Osteocyte (in vitro differentiated cells): ENCODE results near the gene REPIN1. TPM values are rescaled to one million over a fixed set of nuclear protein-coding genes. Genes with fewer than 3 reads are reported as not detected.

Source experiments
- DNase-seq: peaks from one replicate; pipeline ENCODE4 v3.0.0; 2021; ENCODE audit warnings: mixed read lengths; ENCODE audit not compliant: unreplicated experiment; ENCODE audit errors: extremely low spot score
- H3K27ac Mint-ChIP-seq: one replicate; pipeline ENCODE4 v1.8.0; 2021; ENCODE audit warnings: mild to moderate bottlenecking, mixed read lengths; ENCODE audit not compliant: unreplicated experiment
- H3K27me3 Mint-ChIP-seq: one replicate; pipeline ENCODE4 v1.8.0; 2021; ENCODE audit warnings: mixed read lengths; ENCODE audit not compliant: unreplicated experiment
- H3K36me3 Mint-ChIP-seq: one replicate; pipeline ENCODE4 v1.8.0; 2021; ENCODE audit warnings: mixed read lengths; ENCODE audit not compliant: unreplicated experiment
- H3K4me1 Mint-ChIP-seq: one replicate; pipeline ENCODE4 v1.8.0; 2021; ENCODE audit warnings: mixed read lengths; ENCODE audit not compliant: unreplicated experiment
- H3K4me3 Mint-ChIP-seq: one replicate; pipeline ENCODE4 v1.8.0; 2021; ENCODE audit warnings: mild to moderate bottlenecking, moderate library complexity, mixed read lengths; ENCODE audit not compliant: unreplicated experiment
- H3K9me3 Mint-ChIP-seq: one replicate; pipeline ENCODE4 v1.8.0; 2021; ENCODE audit warnings: mixed read lengths; ENCODE audit not compliant: unreplicated experiment
- total RNA-seq: library from RNA; stranded (reverse); gene quantifications from 2 replicates; pipeline ENCODE4 v1.2.1, GENCODE V29; 2021
- TF ChIP-seq, protein P1 (sequence below): fragments of 200-600 bp; sonication (generic); IDR thresholded peaks from 2 replicates; pipeline ENCODE4 v1.5.0; 2021; ENCODE audit warnings: antibody characterized with exemption, mild to moderate bottlenecking, moderate library complexity

REPIN1 gene
- total RNA-seq, 1 donor from 2014 or later = 66.3 TPM

DNA sequence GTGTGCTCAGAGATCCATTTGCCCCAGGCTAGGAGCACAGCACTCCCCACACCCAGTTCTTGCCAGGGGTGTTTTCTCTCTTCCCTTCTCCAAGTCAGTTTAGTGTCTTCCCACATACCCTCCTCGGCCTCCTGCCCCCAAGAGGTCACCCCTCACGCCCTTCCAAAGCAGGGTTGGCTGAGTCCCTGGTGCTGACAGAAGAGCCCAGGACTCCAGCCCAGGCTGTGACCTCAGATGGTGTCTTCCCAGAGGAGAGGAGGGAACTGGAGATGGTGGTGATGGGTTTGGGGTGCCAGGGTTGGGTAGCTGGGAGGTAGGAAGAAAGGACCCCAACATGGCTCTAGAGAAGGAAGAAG is 30.3 kb downstream of the REPIN1 start:
- Mint-ChIP-seq H3K27ac (no peak overlapping the region), H3K9me3 (no peaks in the 10 kb centered on the region), H3K4me3 (no peak overlapping the region), H3K4me1 (peaks cover 17% of the 10 kb centered on the region), H3K36me3 (no peaks in the 10 kb centered on the region), H3K27me3 (no peaks in the 10 kb centered on the region)
- no peak for DNase-seq
- TF ChIP-seq, protein P1, sequence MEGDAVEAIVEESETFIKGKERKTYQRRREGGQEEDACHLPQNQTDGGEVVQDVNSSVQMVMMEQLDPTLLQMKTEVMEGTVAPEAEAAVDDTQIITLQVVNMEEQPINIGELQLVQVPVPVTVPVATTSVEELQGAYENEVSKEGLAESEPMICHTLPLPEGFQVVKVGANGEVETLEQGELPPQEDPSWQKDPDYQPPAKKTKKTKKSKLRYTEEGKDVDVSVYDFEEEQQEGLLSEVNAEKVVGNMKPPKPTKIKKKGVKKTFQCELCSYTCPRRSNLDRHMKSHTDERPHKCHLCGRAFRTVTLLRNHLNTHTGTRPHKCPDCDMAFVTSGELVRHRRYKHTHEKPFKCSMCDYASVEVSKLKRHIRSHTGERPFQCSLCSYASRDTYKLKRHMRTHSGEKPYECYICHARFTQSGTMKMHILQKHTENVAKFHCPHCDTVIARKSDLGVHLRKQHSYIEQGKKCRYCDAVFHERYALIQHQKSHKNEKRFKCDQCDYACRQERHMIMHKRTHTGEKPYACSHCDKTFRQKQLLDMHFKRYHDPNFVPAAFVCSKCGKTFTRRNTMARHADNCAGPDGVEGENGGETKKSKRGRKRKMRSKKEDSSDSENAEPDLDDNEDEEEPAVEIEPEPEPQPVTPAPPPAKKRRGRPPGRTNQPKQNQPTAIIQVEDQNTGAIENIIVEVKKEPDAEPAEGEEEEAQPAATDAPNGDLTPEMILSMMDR = no peak

DNA sequence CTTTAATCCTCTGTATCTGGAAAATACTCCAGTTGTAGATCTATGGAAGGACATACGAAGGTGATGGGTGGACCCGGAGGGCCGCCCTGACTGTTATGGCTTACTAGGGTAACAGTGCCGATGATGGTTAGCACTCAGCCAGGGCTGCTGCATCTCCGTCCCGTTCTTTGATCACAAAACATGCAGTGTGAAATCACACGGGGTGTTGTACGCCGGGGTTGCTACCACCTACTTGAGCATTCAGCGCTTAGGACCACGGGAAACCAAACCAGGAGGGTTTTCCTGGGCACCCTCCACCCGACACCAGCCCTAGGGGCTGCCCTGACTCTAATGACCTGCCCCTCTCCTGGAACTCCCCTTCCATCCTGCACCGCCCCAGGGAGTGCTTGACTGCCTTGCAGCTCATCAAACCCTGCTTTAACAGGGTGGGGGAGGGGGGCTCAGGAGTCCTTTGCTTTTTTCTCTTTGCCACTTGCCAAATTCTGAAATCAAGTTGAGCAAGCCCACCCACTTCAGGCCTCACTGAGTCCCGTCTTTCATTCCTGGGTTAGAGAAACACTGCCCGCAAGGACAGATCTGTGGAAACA is 30.9 kb downstream of the REPIN1 start:
- no peak for DNase-seq
- H3K4me3 Mint-ChIP-seq = no peak overlapping the region
- no peaks in the 10 kb centered on the region for H3K27me3 Mint-ChIP-seq
- no peaks in the 10 kb centered on the region for H3K9me3 Mint-ChIP-seq
- H3K36me3 Mint-ChIP-seq = no peaks in the 10 kb centered on the region
- H3K27ac Mint-ChIP-seq = no peak overlapping the region
- peaks cover 23% of the 10 kb centered on the region for H3K4me1 Mint-ChIP-seq
- TF ChIP-seq, protein P1 = no peak

DNA sequence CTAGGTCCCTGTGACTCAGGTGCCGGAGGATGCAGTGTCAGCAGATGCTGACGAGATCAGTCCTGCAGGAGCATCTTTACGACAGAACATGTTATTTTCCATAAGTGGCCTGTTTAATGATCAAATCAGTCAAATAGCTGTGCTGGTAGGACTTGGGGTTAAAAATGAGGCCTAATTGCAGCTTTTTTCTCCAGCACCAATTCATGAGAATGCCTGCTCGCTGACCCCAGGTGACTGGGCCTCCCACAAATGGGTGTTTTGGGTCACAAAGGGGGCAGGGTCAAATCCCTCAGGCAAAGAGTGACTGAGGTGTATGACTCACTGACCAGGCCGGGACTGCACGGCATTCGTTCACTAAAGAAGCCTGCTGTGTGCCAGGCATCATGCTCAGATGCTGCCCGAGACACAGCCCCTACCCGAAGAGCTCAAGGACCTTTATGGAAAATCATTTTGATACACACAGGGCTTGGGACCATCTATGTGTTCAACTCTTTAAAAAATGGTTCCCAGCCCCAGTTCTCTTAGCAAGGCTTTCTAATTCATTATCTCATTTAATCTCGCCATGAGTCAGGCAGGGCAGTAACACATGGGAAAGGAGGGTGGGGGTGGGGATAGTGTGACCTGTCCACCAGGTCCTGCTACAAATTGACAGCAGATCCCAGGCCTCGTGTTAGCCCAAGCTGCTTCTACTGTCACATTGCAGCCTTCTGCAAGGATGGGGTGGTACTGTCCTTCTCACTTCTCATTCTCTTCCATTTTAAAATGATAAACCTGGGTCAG is 31.6 kb downstream of the REPIN1 start:
- H3K36me3 Mint-ChIP-seq = no peaks in the 10 kb centered on the region
- no peak overlapping the region for H3K27ac Mint-ChIP-seq
- TF ChIP-seq, protein P1 = no peak
- DNase-seq = no peak
- H3K27me3 Mint-ChIP-seq = no peaks in the 10 kb centered on the region
- H3K9me3 Mint-ChIP-seq = no peaks in the 10 kb centered on the region
- no peak overlapping the region for H3K4me3 Mint-ChIP-seq
- H3K4me1 Mint-ChIP-seq = peaks cover 25% of the 10 kb centered on the region

DNA sequence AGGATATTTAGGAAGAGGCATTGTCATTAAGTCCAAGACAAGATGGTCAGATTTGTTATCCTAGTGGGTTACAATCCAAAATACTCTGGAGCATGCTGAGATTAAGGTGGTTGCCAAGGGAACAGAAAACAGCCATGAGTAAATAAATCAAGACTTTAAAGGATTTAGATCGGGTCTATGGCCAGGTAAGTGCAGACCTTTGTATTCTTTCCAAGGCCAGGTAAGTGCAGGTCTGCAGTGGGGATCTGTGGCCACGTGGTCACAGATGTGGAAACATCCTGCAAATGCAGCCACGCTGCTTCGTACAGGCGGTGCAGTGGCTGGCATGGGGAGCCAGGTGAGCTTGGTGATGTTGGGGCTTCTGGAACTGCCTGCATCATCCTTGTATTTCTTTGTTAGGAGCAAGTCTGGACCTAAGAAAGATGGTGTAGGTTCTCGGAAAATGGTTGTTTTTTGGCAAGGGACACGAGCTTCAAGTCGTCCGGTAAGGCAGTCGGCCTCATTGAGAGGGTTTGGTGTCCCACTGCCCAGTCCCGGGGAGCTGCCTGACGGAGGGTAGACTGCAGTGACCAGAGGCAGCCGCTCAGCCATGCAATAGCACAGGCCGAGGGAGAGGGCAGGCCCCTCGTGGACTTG is 32.3 kb downstream of the REPIN1 start:
- Mint-ChIP-seq H3K4me1 (peaks cover 30% of the 10 kb centered on the region), H3K36me3 (no peaks in the 10 kb centered on the region), H3K4me3 (no peak overlapping the region), H3K27ac (no peak overlapping the region), H3K9me3 (no peaks in the 10 kb centered on the region), H3K27me3 (no peaks in the 10 kb centered on the region)
- no peak for DNase-seq
- TF ChIP-seq, protein P1 = no peak

DNA sequence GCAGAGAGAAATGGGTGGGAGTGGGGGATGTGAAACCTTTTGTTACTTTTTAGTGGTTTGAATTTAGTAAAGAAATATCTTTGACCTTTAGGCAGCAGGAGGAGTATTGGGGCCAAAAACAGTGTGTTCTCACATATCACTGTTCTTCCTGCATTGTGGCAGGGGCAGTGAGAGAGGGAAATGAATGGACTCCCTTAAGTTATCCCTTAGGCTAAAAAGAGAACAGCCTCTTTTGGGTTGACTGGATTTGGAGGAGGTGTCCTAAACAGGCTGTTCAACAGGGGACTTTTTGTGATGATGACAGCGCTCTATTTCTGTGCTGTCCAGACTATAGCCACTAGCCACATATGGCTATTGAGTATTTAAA is 32.8 kb downstream of the REPIN1 start:
- Mint-ChIP-seq H3K4me1 (peaks cover 35% of the 10 kb centered on the region), H3K4me3 (no peak overlapping the region), H3K9me3 (no peaks in the 10 kb centered on the region), H3K27me3 (no peaks in the 10 kb centered on the region), H3K27ac (no peak overlapping the region), H3K36me3 (no peaks in the 10 kb centered on the region)
- DNase-seq = no peak
- TF ChIP-seq, protein P1 = no peak
